Measurements from ENCODE around the gene IL24. TPM values are rescaled to one million over a fixed set of nuclear protein-coding genes. Genes with fewer than 3 reads are reported as not detected.
A peak's percentile ranks its signal among the peaks of the same experiment; 100 is the strongest.

IL24 gene
- polyA plus RNA-seq, 1 donor (not counting 4 experiments of a cell fraction or from before 2014, with no cell fraction given): 2.3 TPM

DNA sequence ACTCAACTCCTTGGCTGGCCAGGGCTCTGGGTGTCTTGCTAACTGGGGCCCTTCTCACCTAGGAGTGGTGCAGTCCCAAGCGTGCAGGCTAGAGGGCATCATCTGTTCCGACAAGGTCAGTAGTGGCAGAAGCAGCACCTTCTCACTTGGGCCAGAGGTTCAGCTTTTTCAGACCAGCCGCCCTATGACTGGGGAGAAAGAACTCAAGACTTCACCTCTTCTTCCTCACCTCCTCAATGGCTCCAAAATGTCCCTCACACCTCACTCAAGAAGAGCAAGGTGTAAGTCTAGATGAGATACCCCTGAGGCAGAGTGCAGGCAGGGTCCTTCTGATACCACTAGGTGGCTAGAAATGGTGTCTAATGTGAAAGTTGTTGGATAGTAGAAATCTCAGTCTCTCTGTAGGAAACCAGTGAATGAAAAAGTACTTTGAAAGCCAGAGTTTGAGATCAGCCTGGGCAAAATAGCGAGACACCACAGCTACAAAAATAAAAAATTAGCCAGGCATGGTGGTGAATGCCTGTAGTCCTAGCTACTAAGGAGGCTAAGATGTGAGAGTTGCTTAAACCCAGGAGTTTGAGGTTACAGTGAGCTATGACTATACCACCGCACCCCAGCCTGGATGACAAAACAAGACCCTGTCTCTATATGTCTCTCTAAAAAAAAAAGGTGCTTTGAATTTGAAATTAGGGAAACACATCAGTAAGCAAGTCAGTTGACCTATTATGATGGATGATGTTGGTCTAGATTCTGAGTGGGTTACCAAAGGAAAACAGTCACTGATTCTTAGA is 40.4 kb upstream of the IL24 start:
- Histone ChIP-seq H2AFZ (ENCODE audit: control insufficient read depth, low read length) (no peak overlapping the region), H3K27me3 (ENCODE audit: control insufficient read depth, extremely low read depth, insufficient read depth, low read length) (no peaks in the 10 kb centered on the region), H3K9me3 (ENCODE audit: control insufficient read depth, low read depth, low read length) (no peaks in the 10 kb centered on the region), H3K9ac (ENCODE audit: control insufficient read depth, extremely low read depth, insufficient read depth, low read length) (no peak overlapping the region), H3K4me3 (ENCODE audit: control insufficient read depth in 2 of 3, extremely low read depth in 1 of 3, insufficient read depth in 2 of 3, low read depth in 1 of 3, low read length in 3 of 3) (no peak overlapping the region), H3K4me1 (ENCODE audit: control insufficient read depth, extremely low read depth, insufficient read depth, low read length) (peaks cover 5% of the 10 kb centered on the region), H3K27ac (ENCODE audit: control insufficient read depth, insufficient read depth, low read length) (no peak overlapping the region), H3K79me2 (ENCODE audit: control insufficient read depth, insufficient read depth, low read length) (no peaks in the 10 kb centered on the region), H3K4me2 (ENCODE audit: control insufficient read depth, extremely low read depth, insufficient read depth, low read depth, low read length) (no peak overlapping the region), H3K9me1 (ENCODE audit: control insufficient read depth, extremely low read depth, insufficient read depth, low read length) (no peaks in the 10 kb centered on the region), H4K20me1 (ENCODE audit: control insufficient read depth, extremely low read depth, insufficient read depth, low read length) (no peaks in the 10 kb centered on the region), H3K36me3 (ENCODE audit: control insufficient read depth in 2 of 2, extremely low read depth in 1 of 2, insufficient read depth in 2 of 2, low read length in 2 of 2) (no peaks in the 10 kb centered on the region)
- FAIRE-seq (no peak), DNase-seq (ENCODE audit: low read depth, low spot score) (no peak)
- TF ChIP-seq EZH2 (IDR thresholded peaks at IDR 0.05; ENCODE audit: low read length): no peak
- TF ChIP-seq, protein P1, sequence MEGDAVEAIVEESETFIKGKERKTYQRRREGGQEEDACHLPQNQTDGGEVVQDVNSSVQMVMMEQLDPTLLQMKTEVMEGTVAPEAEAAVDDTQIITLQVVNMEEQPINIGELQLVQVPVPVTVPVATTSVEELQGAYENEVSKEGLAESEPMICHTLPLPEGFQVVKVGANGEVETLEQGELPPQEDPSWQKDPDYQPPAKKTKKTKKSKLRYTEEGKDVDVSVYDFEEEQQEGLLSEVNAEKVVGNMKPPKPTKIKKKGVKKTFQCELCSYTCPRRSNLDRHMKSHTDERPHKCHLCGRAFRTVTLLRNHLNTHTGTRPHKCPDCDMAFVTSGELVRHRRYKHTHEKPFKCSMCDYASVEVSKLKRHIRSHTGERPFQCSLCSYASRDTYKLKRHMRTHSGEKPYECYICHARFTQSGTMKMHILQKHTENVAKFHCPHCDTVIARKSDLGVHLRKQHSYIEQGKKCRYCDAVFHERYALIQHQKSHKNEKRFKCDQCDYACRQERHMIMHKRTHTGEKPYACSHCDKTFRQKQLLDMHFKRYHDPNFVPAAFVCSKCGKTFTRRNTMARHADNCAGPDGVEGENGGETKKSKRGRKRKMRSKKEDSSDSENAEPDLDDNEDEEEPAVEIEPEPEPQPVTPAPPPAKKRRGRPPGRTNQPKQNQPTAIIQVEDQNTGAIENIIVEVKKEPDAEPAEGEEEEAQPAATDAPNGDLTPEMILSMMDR (optimal IDR thresholded peaks at IDR 0.05 in 1 of 3, IDR thresholded peaks at IDR 0.05 in 1 of 3, conservative IDR thresholded peaks at IDR 0.05 in 1 of 3; ENCODE audit: extremely low read depth in 1 of 3, insufficient read depth in 2 of 3, low read length in 3 of 3): peak in 1 of 3 experiments; percentile 19
- dilution Hi-C loops (cut with MboI; ENCODE audit: extremely low pct_ligation_motif_present, low sequenced_read_pairs): no loop called here

DNA sequence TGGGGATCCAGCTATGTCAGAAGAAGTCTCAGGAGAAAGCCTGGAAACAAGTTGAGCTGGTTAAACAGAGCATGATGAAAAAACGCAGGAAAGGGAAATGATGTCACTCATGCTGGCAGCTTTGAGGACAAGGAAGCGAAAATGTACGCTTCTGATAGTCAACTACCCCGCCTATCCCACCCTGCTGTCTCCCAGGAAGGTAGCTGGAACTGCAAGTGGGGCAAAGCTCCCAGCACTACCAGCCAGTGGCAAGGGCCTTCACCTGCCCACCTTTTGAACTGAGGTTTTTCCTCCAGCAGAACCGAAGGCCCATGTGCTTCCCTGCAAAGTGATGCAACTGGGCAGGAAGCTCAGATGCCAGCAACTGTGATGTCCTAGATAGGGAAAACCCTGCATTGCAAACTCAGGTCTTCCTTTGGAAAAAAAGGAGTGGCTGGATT is 38.1 kb upstream of the IL24 start:
- no peak overlapping the region for H3K27ac ChIP-seq (ENCODE audit: control insufficient read depth, insufficient read depth, low read length)
- H3K27me3 ChIP-seq (ENCODE audit: control insufficient read depth, extremely low read depth, insufficient read depth, low read length): no peaks in the 10 kb centered on the region
- no peak overlapping the region for H3K4me2 ChIP-seq (ENCODE audit: control insufficient read depth, extremely low read depth, insufficient read depth, low read depth, low read length)
- H3K9ac ChIP-seq (ENCODE audit: control insufficient read depth, extremely low read depth, insufficient read depth, low read length): peak overlapping the region; percentile 16
- FAIRE-seq (no peak), DNase-seq (ENCODE audit: low read depth, low spot score) (no peak)
- H4K20me1 ChIP-seq (ENCODE audit: control insufficient read depth, extremely low read depth, insufficient read depth, low read length): no peaks in the 10 kb centered on the region
- dilution Hi-C loops (cut with MboI; ENCODE audit: extremely low pct_ligation_motif_present, low sequenced_read_pairs): no loop called here
- H2AFZ ChIP-seq (ENCODE audit: control insufficient read depth, low read length): peak overlapping the region; percentile 80
- no peaks in the 10 kb centered on the region for H3K36me3 ChIP-seq (ENCODE audit: control insufficient read depth in 2 of 2, extremely low read depth in 1 of 2, insufficient read depth in 2 of 2, low read length in 2 of 2)
- no peaks in the 10 kb centered on the region for H3K79me2 ChIP-seq (ENCODE audit: control insufficient read depth, insufficient read depth, low read length)
- H3K9me3 ChIP-seq (ENCODE audit: control insufficient read depth, low read depth, low read length): no peaks in the 10 kb centered on the region
- no peaks in the 10 kb centered on the region for H3K9me1 ChIP-seq (ENCODE audit: control insufficient read depth, extremely low read depth, insufficient read depth, low read length)
- H3K4me1 ChIP-seq (ENCODE audit: control insufficient read depth, extremely low read depth, insufficient read depth, low read length): peaks cover 13% of the 10 kb centered on the region
- H3K4me3 ChIP-seq (ENCODE audit: control insufficient read depth in 2 of 3, extremely low read depth in 1 of 3, insufficient read depth in 2 of 3, low read depth in 1 of 3, low read length in 3 of 3): no peak overlapping the region
- no peak for TF ChIP-seq EZH2 (IDR thresholded peaks at IDR 0.05; ENCODE audit: low read length)
- TF ChIP-seq, protein P1 (optimal IDR thresholded peaks at IDR 0.05 in 1 of 3, IDR thresholded peaks at IDR 0.05 in 1 of 3, conservative IDR thresholded peaks at IDR 0.05 in 1 of 3; ENCODE audit: extremely low read depth in 1 of 3, insufficient read depth in 2 of 3, low read length in 3 of 3): no peak
